IPS-15b (cell line): ENCODE data around the gene DNAH14.
"Not testable (repeated sequence)": the region's sequence is repeated elsewhere in the genome, so short reads cannot be mapped to it uniquely, and the experiment has no call there.

ENCODE experiments used
- H3K27me3 ChIP-seq: one replicate; pipeline ENCODE4 v1.6.1; 2013; ENCODE audit warnings: low read length; ENCODE audit not compliant: control insufficient read depth, insufficient read depth
- H3K36me3 ChIP-seq: one replicate; pipeline ENCODE4 v1.6.1; 2013; ENCODE audit warnings: low read length; ENCODE audit not compliant: control insufficient read depth, insufficient read depth
- H3K4me1 ChIP-seq: one replicate; pipeline ENCODE4 v1.6.1; 2013; ENCODE audit warnings: mild to moderate bottlenecking, low read length; ENCODE audit not compliant: control insufficient read depth, insufficient read depth
- H3K4me3 ChIP-seq: one replicate; pipeline ENCODE4 v1.5.1; 2013; ENCODE audit warnings: low read depth, low read length
- H3K9ac ChIP-seq: one replicate; pipeline ENCODE4 v1.6.1; 2013; ENCODE audit warnings: low read depth, mild to moderate bottlenecking, low read length
- H3K9me3 ChIP-seq: one replicate; pipeline ENCODE4 v1.6.1; 2013; ENCODE audit warnings: mild to moderate bottlenecking, low read length; ENCODE audit not compliant: control insufficient read depth, insufficient read depth

DNAH14 gene

DNA sequence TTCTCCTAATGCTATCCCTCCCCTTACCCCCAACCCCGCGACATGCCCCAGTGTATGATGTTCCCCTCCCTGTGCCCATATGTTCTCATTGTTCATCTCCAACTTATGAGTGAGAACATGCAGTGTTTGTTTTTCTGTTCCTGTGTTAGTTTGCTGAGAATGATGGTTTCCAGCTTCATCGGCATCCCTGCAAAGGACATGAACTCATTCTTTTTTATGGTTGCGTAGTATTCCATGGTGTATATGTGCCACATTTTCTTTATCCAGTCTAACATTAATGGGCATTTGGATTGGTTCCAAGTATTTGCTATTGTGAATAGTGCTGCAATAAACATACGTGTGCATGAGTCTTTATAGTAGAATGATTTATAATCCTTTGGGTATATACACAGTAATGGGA lies 78.6 kb downstream of the DNAH14 start:
- H3K4me1 ChIP-seq, H3K9me3 ChIP-seq, H3K9ac ChIP-seq, H3K4me3 ChIP-seq, H3K36me3 ChIP-seq, H3K27me3 ChIP-seq: not testable (repeated sequence)

DNA sequence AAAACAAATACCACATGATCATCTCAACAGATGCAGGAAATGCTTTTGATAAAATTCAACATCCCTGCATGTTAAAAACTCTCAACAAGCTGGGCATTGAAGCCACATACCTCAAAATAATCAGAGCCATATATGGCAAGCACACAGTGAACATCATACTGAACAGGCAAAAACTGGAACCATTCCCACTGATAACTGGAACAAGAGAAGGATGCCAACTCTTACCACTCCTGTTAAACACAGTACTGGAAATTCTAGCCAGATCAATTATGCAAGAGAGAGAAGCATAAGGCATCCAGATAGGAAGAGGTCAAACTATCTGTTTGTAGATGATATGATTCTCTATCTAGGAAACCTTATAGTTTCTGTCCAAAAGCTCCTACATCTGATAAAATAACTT lies 91.6 kb downstream of the DNAH14 start:
- H3K27me3 ChIP-seq, result no peaks in the 10 kb centered on the region
- no peaks in the 10 kb centered on the region for H3K4me1 ChIP-seq
- H3K9me3 ChIP-seq, result no peaks in the 10 kb centered on the region
- no peak overlapping the region for H3K9ac ChIP-seq
- no peak overlapping the region for H3K4me3 ChIP-seq
- no peaks in the 10 kb centered on the region for H3K36me3 ChIP-seq

DNA sequence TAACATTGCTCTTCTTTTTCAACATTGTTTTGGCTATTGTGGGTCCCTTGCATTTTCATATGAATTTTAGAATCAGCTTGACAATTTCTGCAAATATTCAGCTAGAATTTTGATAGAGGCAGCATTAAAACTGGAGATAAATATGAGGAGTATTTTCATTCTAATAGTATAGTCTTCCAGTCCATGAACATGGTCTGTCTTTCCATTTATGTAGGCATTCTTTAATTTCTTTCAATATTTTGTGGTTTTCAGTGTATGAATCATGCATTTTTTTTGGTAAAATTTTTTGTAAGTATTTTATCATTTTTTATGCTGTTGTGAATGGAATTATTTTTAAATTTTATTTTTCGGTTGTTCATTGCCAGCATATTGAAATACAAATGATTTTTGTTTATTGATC lies 97.2 kb downstream of the DNAH14 start:
- H3K36me3 ChIP-seq, result no peaks in the 10 kb centered on the region
- H3K4me3 ChIP-seq, result no peak overlapping the region
- no peaks in the 10 kb centered on the region for H3K27me3 ChIP-seq
- H3K9me3 ChIP-seq, result no peaks in the 10 kb centered on the region
- H3K4me1 ChIP-seq, result no peaks in the 10 kb centered on the region
- H3K9ac ChIP-seq, result no peak overlapping the region

DNA sequence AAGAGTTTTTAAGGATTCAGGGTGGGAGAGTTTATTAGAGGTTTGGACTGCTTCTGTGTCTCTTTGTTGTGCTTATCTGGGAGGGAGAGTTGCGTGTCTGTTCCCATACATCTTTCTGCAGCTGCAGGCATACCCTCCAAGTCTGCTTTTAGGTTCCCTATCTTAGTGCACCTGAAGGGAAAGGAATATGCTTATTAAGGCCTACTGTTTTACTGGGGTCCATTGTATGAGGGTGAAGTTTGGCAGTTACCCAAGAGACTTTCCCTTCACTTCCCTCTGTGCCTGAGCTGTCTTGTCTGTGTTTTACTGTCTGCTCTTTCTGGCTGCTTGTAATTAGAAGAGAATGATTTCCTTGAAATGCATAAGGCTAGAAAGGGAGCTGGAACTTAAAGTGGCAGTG lies 107.0 kb downstream of the DNAH14 start:
- not testable (repeated sequence) for H3K9me3 ChIP-seq, H3K27me3 ChIP-seq, H3K4me1 ChIP-seq, H3K4me3 ChIP-seq, H3K36me3 ChIP-seq, H3K9ac ChIP-seq

DNA sequence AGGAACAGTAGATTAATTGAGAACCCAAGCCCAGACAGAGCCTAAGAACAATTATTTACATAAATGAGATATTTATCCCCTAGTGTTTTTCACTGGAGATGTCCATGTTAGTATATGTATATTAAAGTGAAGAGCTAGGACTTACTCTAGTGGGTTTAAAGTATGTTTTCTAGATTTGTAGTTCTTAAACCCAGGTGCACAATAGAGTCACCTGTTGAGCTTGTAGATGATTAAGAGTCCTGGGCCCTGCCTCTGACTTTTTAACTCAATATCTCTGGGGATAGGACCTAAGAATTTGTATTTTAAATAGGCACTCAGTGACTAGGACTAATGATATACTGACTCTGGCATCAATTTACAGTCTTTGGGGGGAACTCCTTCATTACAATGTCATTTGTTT lies 112.8 kb downstream of the DNAH14 start:
- Histone ChIP-seq H3K4me3 (no peak overlapping the region), H3K36me3 (no peaks in the 10 kb centered on the region), H3K9me3 (no peaks in the 10 kb centered on the region), H3K9ac (no peak overlapping the region), H3K4me1 (no peaks in the 10 kb centered on the region), H3K27me3 (no peaks in the 10 kb centered on the region)

DNA sequence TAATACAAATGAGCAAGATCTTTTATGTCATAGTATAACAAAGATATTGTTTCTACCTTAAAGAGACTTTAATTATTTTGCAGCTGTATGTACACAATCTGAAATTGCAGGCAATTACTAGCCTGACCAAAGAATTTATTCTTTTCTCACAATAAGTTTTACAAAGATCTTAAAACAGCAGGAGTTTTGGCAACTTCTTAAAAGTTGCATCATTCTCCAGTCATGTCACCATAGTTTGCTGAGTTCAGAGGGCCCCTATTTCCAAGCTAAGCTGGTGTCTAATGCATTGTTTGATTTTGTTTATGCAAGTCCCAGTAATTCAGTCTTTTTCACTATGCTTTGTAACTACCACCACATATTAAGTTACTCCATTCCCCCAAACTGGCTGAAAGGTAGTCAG lies 114.8 kb downstream of the DNAH14 start:
- Histone ChIP-seq H3K9ac (no peak overlapping the region), H3K4me1 (no peaks in the 10 kb centered on the region), H3K9me3 (no peaks in the 10 kb centered on the region), H3K4me3 (no peak overlapping the region), H3K27me3 (no peaks in the 10 kb centered on the region), H3K36me3 (no peaks in the 10 kb centered on the region)

DNA sequence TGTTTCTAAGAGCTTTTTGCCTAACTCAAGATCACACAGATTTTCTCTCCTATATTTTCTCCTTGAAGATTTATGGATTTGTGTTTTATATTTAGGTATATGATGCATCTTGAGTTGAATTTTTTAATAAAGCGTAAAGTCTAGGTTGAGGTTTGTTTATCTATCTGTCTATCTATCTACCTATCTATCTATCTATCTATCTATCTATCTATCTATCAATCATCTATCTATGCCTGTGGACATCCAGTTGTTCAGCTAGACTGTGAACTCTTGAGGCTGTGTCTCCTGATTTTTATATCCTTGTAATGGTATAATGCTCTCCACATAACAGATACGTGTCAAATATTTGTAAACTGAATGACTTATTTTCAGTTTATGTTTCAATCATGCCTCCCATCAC lies 120.1 kb downstream of the DNAH14 start:
- no peak overlapping the region for H3K4me3 ChIP-seq
- no peaks in the 10 kb centered on the region for H3K27me3 ChIP-seq
- H3K4me1 ChIP-seq, result no peaks in the 10 kb centered on the region
- no peak overlapping the region for H3K9ac ChIP-seq
- no peaks in the 10 kb centered on the region for H3K9me3 ChIP-seq
- no peaks in the 10 kb centered on the region for H3K36me3 ChIP-seq

DNA sequence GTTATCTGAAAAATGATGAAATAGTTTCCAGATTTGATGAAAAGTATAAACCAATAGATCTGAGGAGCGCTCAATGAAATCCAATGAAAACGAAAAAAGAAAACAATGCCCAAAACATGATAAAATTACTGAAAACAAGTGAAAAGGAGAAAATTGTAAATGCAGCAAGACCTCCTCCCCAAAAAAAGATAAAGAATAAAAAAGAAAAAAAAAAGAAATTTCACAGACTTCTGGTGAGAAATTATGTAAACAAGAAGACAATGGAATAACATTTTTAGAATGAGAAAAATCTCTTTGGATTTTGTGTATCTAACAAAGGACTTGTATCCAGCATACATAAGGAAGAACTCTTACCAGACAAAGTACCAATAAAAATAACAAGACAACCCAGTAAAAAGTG lies 134.2 kb downstream of the DNAH14 start:
- Histone ChIP-seq H3K36me3 (no peaks in the 10 kb centered on the region), H3K27me3 (no peaks in the 10 kb centered on the region), H3K9ac (no peak overlapping the region), H3K4me3 (no peak overlapping the region), H3K9me3 (no peaks in the 10 kb centered on the region), H3K4me1 (no peaks in the 10 kb centered on the region)

DNA sequence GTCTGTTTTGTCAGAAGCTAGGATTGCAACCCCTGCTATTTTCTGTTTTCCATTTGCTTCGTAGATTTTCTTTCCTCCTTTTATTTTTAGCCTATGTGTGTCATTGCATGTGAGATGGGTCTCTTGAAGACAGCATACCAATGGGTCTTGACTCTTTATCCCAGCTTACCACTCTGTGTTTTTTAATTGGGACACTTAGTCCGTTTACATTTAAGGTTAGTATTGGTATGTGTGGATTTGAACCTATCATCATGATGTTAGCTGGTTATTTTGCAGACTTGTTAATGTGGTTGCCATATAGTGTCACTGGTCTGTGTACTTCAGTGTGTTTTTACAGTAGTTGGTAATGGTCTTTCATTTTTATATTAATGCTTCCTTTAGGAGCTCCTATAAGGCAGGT lies 141.5 kb downstream of the DNAH14 start:
- no peaks in the 10 kb centered on the region for H3K36me3 ChIP-seq
- H3K4me3 ChIP-seq, result no peak overlapping the region
- no peaks in the 10 kb centered on the region for H3K9me3 ChIP-seq
- no peaks in the 10 kb centered on the region for H3K27me3 ChIP-seq
- no peak overlapping the region for H3K9ac ChIP-seq
- H3K4me1 ChIP-seq, result no peaks in the 10 kb centered on the region

DNA sequence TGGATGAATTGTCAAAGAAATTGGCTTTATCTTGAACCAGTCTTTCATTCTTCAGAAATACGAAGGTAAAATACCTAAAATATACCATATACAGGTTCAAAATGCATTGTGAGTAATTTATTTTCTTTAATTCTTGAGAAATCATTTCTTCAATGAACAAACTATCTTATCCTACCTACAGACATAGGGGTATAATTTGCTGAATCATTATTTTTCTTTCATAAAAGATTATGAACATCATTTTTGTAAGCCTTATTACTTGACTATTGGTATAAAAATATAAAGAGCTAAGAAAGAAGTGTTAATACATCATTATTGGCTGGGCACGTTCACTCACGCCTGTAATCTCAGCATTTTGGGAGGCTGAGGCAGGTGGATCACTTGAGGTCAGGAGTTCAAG lies 167.7 kb downstream of the DNAH14 start:
- no peaks in the 10 kb centered on the region for H3K36me3 ChIP-seq
- no peaks in the 10 kb centered on the region for H3K9me3 ChIP-seq

DNA sequence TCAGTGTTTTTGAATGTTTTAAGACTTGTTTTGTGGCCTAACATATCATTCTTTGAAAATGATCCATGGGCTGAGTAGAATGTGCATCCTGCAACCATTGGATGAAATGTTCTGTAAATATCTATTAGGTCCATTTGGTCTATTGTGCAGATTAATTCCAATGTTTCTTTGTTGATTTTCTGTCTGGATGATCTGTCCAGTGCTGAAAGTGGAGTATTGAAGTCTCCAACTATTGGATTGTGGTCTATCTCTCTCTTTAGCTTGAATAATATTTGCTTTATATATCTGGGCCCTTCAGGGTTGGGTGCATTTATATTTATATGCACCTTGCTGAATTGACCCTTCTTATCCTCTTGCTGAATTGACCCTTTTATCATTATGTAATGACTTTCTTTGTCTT lies 181.5 kb downstream of the DNAH14 start:
- peaks cover 2% of the 10 kb centered on the region for H3K9me3 ChIP-seq
- H3K4me1 ChIP-seq, result no peaks in the 10 kb centered on the region
- H3K27me3 ChIP-seq, result no peaks in the 10 kb centered on the region
- H3K4me3 ChIP-seq, result no peak overlapping the region
- H3K36me3 ChIP-seq, result no peaks in the 10 kb centered on the region
- H3K9ac ChIP-seq, result no peak overlapping the region

More for the DNA sequence above, 167.7 kb downstream of the DNAH14 start:
- H3K9ac ChIP-seq, result no peak overlapping the region
- H3K27me3 ChIP-seq, result no peaks in the 10 kb centered on the region
- no peaks in the 10 kb centered on the region for H3K4me1 ChIP-seq
- no peak overlapping the region for H3K4me3 ChIP-seq

DNA sequence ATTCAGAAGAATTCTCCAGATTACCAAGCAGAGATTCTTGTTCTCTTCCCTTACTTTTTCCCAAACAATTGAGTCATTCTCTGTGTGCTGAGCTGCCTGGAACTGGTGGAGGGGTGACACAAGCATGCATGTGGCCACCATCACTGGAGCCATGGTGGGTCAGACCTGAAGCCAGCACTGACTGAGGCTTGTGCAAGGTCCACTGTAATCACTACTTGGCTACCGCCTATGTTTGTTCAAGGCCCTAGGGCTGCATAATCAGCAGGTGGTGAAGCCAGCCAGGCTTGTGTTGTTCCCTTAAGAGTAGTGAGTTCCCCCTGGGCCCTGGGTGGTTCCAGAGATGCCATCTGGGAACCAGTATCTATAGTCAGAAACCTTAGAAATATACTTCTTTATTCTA lies 183.8 kb downstream of the DNAH14 start:
- no peaks in the 10 kb centered on the region for H3K36me3 ChIP-seq
- no peak overlapping the region for H3K9ac ChIP-seq
- no peaks in the 10 kb centered on the region for H3K9me3 ChIP-seq
- H3K4me3 ChIP-seq, result no peak overlapping the region
- H3K27me3 ChIP-seq, result no peaks in the 10 kb centered on the region
- no peaks in the 10 kb centered on the region for H3K4me1 ChIP-seq
